Measurements from ENCODE around the gene DHDDS. TPM values are rescaled to one million over a fixed set of nuclear protein-coding genes. Genes with fewer than 3 reads are reported as not detected.

DHDDS gene
- total and polyA plus RNA-seq, 2 of the 13 experiments (the other 11 are each of a cell fraction or from before 2014, with no cell fraction given), result 18.9 to 28.3 TPM

GRCh38 chr1:26431979-26432695, at the start of gene DHDDS (continued):
- TF ChIP-seq JUN (CRISPR knock-in tag; IDR thresholded peaks at IDR 0.05) (peak; percentile 64; the same call in 1 of the 2 replicates), ZNF343 (CRISPR knock-in tag; IDR thresholded peaks at IDR 0.05) (peak; percentile 69; the same call in 1 of the 2 replicates), ZNF609 (CRISPR knock-in tag; IDR thresholded peaks at IDR 0.05; ENCODE audit: borderline replicate concordance) (peak; percentile 34; the same call in 1 of the 2 replicates), DR1 (CRISPR knock-in tag; IDR thresholded peaks at IDR 0.05) (peak; percentile 78), KDM2A (CRISPR knock-in tag; IDR thresholded peaks at IDR 0.05; ENCODE audit: borderline replicate concordance, low read depth) (peak; percentile 98), THYN1 (CRISPR knock-in tag; IDR thresholded peaks at IDR 0.05; ENCODE audit: borderline replicate concordance, low read depth) (0 out of 2 replicates have a peak, but pooled peaks have one; percentile 65), ZUFSP (CRISPR knock-in tag; IDR thresholded peaks at IDR 0.05; ENCODE audit: borderline replicate concordance) (no peak), EHMT2 (IDR thresholded peaks at IDR 0.05; ENCODE audit: borderline replicate concordance, low read depth, low read length) (peak; percentile 63; the same call in 1 of the 2 replicates), PLRG1 (conservative IDR thresholded peaks at IDR 0.05) (no peak), HDAC6 (IDR thresholded peaks at IDR 0.05; ENCODE audit: low read depth, low read length) (no peak), ZNF619 (CRISPR knock-in tag; IDR thresholded peaks at IDR 0.05) (peak; percentile 97), TGIF2 (CRISPR knock-in tag; IDR thresholded peaks at IDR 0.05) (peak; percentile 94), SMARCC2 (IDR thresholded peaks at IDR 0.05) (no peak), FLYWCH1 (CRISPR knock-in tag; IDR thresholded peaks at IDR 0.05) (no peak), FOXO4 (CRISPR knock-in tag; conservative IDR thresholded peaks at IDR 0.05) (no peak), NFKBIZ (CRISPR knock-in tag; IDR thresholded peaks at IDR 0.05) (peak; percentile 91; the same call in 1 of the 2 replicates), ZBTB25 (CRISPR knock-in tag; IDR thresholded peaks at IDR 0.05) (peak; percentile 86; the same call in 1 of the 2 replicates), DRAP1 (CRISPR knock-in tag; IDR thresholded peaks at IDR 0.05) (peak; percentile 78), TEAD2 (CRISPR knock-in tag; IDR thresholded peaks at IDR 0.05) (peak; percentile 79; the same call in 1 of the 2 replicates)
